ENCODE results near the gene NPIPA2.
"Not testable (repeated sequence)": the region's sequence is repeated elsewhere in the genome, so short reads cannot be mapped to it uniquely, and the experiment has no call there.

GRCh38 chr16:14776763-14777162 is 34.4 kb downstream of the NPIPA2 start:
- not testable (repeated sequence) for TF ChIP-seq CTCF (conservative IDR thresholded peaks at IDR 0.05); ZFX (IDR thresholded peaks at IDR 0.05)

Data from C4-2B (cell line).